GM12865 (cell line): ENCODE data around the gene OR14A16.
A peak's percentile ranks its signal among the peaks of the same experiment; 100 is the strongest.

Source experiments
- DNase-seq: peaks from one replicate; pipeline ENCODE4 v3.0.0; 2010; ENCODE audit warnings: low read depth
- H3K4me3 ChIP-seq: 2 replicates; pipeline ENCODE4 v1.5.1; 2011; ENCODE audit warnings: mild to moderate bottlenecking, low read depth, low read length, control low read depth
- TF ChIP-seq, protein P1 (sequence below): IDR thresholded peaks from 2 replicates; pipeline ENCODE4 v1.5.1; 2011; ENCODE audit warnings: low read length, control low read depth, low read depth, inconsistent platforms; ENCODE audit not compliant: insufficient read depth; ENCODE audit errors: missing control alignments

Gene OR14A16

GRCh38 chr1:247824023-247824422, at the start of gene OR14A16:
Gene OR14A16, minus strand, starts transcription at chr1:247824119. Its CDS starts 8,390 bp downstream, at chr1:247815729.
- TF ChIP-seq, protein P1, sequence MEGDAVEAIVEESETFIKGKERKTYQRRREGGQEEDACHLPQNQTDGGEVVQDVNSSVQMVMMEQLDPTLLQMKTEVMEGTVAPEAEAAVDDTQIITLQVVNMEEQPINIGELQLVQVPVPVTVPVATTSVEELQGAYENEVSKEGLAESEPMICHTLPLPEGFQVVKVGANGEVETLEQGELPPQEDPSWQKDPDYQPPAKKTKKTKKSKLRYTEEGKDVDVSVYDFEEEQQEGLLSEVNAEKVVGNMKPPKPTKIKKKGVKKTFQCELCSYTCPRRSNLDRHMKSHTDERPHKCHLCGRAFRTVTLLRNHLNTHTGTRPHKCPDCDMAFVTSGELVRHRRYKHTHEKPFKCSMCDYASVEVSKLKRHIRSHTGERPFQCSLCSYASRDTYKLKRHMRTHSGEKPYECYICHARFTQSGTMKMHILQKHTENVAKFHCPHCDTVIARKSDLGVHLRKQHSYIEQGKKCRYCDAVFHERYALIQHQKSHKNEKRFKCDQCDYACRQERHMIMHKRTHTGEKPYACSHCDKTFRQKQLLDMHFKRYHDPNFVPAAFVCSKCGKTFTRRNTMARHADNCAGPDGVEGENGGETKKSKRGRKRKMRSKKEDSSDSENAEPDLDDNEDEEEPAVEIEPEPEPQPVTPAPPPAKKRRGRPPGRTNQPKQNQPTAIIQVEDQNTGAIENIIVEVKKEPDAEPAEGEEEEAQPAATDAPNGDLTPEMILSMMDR = no peak
- H3K4me3 ChIP-seq = no peak within 1 kb of the TSS
- peak; percentile 15 for DNase-seq

- no peak overlapping the region for H3K4me3 ChIP-seq
- DNase-seq = no peak
- TF ChIP-seq, protein P1 = no peak
Measured at GRCh38 chr1:247865416-247865815, 41.5 kb upstream of the OR14A16 start.

DNA sequence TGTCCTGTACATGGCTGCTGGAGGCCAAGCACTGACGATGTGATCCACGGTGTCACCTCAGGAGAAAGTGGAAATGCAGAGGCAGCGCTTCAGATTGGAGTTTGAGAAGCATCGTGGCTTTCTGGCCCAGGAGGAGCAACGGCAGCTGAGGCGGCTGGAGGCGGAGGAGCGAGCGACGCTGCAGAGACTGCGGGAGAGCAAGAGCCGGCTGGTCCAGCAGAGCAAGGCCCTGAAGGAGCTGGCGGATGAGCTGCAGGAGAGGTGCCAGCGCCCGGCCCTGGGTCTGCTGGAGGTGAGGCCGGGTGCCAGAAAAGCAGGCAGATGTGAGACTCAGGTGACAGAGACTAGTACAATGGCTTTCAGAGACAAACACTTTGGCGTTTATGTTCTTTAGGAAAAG, 40.7 kb upstream of the OR14A16 start:
- no peak overlapping the region for H3K4me3 ChIP-seq
- DNase-seq = no peak
- TF ChIP-seq, protein P1 = no peak

DNA sequence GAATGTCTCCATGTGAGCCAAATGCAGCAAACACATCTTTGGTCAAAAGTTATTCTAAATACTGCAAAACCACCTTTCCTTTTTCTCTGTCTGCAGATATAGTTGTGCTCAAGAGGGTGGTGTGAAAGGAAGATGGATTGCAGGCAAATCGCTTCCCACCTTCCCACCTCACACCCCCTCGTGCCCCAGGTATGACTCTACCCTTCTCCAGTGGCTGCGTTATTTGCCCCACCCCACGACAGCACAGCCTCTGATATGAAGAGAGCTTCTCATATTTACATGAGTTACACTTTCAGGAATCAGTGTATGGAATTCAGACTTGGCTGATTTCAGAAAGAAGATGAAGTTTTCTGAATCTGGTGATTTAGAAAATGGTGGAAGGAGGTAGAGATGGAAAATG, 38.8 kb upstream of the OR14A16 start:
- TF ChIP-seq, protein P1 = no peak
- DNase-seq = no peak
- H3K4me3 ChIP-seq = no peak overlapping the region

DNA sequence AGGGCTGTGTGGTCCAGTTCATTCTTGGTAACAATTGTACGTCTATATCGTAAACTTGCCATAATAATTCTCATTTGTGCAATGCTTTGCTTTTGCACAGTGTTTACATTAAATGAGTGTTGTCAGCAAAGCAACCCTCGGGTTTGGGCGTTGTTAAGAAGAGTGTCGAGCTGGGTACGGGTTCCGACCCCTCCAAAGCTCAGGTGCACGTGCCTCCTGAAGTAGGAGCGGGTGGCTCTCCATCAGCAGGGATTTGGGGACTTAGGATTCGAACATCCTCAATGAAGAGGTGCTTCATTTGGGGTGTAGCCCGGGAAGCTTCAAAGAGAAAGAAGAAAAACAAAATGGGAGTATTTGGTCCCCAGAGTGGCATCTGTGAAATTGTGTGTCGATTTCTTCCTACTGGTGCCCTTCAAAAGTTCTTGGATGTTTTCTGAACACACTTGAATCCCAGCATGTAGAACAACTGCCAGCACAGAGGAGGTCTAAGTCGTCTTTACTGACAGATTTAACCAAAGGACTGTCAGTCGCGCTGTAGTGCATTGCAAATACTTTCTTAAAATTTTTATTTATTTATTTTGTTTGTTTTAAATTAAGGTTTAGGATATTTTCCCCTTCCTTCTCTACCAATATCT, 34.2 kb upstream of the OR14A16 start:
- TF ChIP-seq, protein P1 = no peak
- no peak for DNase-seq
- no peak overlapping the region for H3K4me3 ChIP-seq

DNA sequence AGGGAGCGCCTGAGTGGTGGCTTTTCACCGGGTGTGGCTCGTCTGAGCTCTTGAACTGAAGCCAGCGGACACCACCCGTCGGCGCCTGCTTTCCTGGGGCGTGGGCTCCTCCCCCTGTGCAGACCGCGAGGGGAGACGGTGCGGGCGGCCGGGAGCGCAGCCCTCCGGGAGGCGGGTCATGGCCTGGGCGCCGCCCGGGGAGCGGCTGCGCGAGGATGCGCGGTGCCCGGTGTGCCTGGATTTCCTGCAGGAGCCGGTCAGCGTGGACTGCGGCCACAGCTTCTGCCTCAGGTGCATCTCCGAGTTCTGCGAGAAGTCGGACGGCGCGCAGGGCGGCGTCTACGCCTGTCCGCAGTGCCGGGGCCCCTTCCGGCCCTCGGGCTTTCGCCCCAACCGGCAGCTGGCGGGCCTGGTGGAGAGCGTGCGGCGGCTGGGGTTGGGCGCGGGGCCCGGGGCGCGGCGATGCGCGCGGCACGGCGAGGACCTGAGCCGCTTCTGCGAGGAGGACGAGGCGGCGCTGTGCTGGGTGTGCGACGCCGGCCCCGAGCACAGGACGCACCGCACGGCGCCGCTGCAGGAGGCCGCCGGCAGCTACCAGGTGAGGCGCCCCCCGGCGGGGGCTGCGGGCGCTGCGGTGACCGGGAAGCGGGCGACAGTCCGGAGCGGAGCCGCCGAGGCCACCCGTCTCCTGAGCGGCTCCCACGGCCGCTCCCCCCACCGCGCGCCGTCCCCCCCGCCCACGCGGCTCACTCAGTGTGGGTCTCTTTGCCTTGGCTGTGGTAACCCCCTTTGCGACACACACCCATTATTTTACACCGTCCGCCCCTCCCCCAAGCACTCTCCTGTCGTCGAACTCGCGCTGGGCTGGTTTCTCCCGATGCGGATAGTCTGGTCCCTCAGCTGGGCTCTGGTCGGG, 33.4 kb upstream of the OR14A16 start, which contains the start of gene TRIM58:
Gene TRIM58, plus strand, starts transcription at position 119 of the 916 bp plus-strand sequence. Its CDS starts 60 bp downstream, at position 179.
- TF ChIP-seq, protein P1 = no peak
- H3K4me3 ChIP-seq = no peak within 1 kb of the TSS
- no peak for DNase-seq
